Neutrophil (primary cell): Measurements from ENCODE around the gene PRKAG3.

ENCODE experiments used
- H3K27ac ChIP-seq: fragments of 200-600 bp; sonication (generic); 2 replicates; pipeline ENCODE4 v1.5.1; 2016; ENCODE audit warnings: mild to moderate bottlenecking, moderate library complexity
- H3K27me3 ChIP-seq: fragments of 200-600 bp; sonication (generic); 2 replicates; pipeline ENCODE4 v1.6.0; 2016; ENCODE audit warnings: mild to moderate bottlenecking
- H3K36me3 ChIP-seq: fragments of 200-600 bp; sonication (generic); 2 replicates; pipeline ENCODE4 v1.5.1; 2017
- H3K4me1 ChIP-seq, 2 experiments: fragments of 200-600 bp in 1 of 2; sonication (generic) in 1 of 2; 1 replicate in 1 of 2; 2 replicates in 1 of 2; pipeline versions ENCODE4 v1.5.1 to v1.6.1; 2013 to 2016; ENCODE audit warnings: low read depth in 1 of 2, low read length in 1 of 2, mild to moderate bottlenecking in 1 of 2, moderate library complexity in 1 of 2; ENCODE audit not compliant: control insufficient read depth in 1 of 2, insufficient read depth in 1 of 2
- H3K4me3 ChIP-seq, 2 experiments: fragments of 200-600 bp in 1 of 2; sonication (generic) in 1 of 2; 1 replicate in 1 of 2; 2 replicates in 1 of 2; pipeline ENCODE4 v1.5.1; 2013 to 2016; ENCODE audit warnings: low read depth in 1 of 2, low read length in 1 of 2, mild to moderate bottlenecking in 1 of 2, moderate library complexity in 1 of 2
- H3K9me3 ChIP-seq: fragments of 200-600 bp; sonication (generic); 2 replicates; pipeline ENCODE4 v1.5.1; 2016
- TF ChIP-seq, protein P1 (sequence below): fragments of 200-600 bp; sonication (generic); IDR thresholded peaks from 2 replicates; pipeline ENCODE4 v1.5.1; 2016; ENCODE audit warnings: antibody characterized with exemption

The PRKAG3 gene

DNA sequence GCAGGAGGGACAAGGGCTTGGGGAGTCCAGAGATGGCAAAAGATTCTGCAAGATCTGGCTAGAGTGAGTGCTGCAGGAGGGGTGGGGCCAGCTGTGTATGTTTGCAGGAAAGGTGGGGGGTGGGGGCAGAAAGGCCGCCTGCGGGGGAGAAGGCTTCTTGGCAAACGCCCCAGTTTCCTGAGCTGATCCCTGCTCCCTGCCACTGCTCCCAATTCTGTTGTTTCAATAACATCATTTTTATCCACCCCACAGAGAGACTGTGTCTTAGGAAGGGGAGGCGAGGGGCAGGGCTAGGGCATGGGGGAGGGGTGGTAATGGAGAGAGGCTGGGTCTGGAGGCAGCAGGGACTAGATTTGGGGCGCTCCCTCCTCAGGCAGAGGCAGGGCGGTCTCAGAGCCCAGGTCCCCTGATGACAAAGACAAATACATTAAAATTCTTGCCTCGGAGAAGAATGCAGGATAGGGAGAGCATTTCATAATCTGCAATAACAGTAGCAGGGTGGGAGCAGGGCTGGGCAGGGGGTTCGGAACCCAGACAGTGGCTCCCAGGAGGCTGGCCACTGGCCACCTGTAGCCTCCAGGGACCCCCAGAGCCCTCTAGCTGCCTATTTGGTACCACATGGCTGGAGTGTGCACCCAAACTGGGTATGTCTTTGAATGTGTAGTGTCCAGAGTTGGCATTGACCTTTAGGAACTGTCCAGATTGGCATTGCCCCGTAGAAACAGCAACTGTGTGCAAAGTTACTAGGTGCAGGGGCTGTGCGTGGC is 26.0 kb upstream of the PRKAG3 start:
- Histone ChIP-seq H3K27me3 (peaks cover 100% of the 10 kb centered on the region), H3K4me1 (no peaks in the 10 kb centered on the region), H3K9me3 (no peaks in the 10 kb centered on the region), H3K36me3 (no peaks in the 10 kb centered on the region), H3K4me3 (no peak overlapping the region), H3K27ac (no peak overlapping the region)
- TF ChIP-seq, protein P1, sequence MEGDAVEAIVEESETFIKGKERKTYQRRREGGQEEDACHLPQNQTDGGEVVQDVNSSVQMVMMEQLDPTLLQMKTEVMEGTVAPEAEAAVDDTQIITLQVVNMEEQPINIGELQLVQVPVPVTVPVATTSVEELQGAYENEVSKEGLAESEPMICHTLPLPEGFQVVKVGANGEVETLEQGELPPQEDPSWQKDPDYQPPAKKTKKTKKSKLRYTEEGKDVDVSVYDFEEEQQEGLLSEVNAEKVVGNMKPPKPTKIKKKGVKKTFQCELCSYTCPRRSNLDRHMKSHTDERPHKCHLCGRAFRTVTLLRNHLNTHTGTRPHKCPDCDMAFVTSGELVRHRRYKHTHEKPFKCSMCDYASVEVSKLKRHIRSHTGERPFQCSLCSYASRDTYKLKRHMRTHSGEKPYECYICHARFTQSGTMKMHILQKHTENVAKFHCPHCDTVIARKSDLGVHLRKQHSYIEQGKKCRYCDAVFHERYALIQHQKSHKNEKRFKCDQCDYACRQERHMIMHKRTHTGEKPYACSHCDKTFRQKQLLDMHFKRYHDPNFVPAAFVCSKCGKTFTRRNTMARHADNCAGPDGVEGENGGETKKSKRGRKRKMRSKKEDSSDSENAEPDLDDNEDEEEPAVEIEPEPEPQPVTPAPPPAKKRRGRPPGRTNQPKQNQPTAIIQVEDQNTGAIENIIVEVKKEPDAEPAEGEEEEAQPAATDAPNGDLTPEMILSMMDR, result no peak

DNA sequence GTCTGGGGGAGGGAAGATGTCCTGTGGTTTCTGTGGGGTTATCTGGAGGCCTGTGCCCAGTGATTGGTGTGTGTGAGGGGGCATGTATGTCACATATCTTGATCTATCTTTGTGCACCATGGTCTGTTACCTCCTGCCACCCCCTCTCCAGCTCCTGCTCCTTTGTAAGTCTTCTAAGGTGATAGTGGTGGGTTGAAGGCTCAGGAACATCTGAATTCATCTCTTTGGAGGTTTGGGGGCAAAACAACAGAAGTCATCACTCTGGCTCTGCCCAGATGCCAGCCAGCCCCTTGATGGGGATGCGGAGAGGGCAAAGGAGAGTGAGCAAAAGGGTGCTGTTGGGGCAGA is 25.3 kb upstream of the PRKAG3 start:
- H3K27me3 ChIP-seq, result peaks cover 100% of the 10 kb centered on the region
- H3K4me3 ChIP-seq, result no peak overlapping the region
- no peak overlapping the region for H3K27ac ChIP-seq
- H3K9me3 ChIP-seq, result no peaks in the 10 kb centered on the region
- H3K4me1 ChIP-seq, result no peaks in the 10 kb centered on the region
- H3K36me3 ChIP-seq, result no peaks in the 10 kb centered on the region
- TF ChIP-seq, protein P1, result no peak

DNA sequence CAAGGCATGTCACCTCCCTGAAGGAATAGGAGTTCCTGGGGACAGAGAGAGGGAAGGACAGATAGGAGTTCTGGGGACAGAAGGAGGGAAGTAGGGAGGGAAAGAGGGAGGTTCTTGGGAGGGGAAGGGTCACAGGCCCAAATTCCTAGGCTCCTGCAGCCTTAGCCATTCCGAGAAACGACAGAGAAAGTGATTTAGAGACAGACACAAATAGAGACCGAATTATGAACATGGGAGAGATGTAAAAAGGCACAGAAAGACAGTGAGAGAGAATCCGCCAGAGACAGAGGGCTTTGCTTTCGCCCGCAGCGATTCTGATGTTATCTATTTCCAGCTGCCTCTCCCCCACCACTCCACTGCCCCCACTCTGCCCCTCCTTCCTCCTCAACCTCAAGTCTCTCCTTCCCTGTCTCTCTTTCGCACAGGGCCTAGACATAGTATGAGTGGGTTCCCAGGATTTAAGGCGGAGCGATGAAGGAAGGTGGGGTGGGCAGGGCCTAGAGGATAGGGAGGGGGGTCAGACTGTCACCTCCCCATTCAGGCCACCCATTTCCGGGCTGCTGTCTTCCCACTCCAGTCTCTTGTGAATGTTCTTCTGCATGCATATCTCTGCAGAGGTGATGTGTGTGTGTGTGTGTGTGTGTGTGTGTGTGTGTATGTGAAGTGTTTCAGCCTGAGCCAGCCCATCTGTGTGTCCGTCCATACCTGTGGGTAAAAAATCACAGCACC is 24.7 kb upstream of the PRKAG3 start:
- peaks cover 100% of the 10 kb centered on the region for H3K27me3 ChIP-seq
- H3K36me3 ChIP-seq, result no peaks in the 10 kb centered on the region
- H3K27ac ChIP-seq, result no peak overlapping the region
- H3K4me3 ChIP-seq, result no peak overlapping the region
- H3K9me3 ChIP-seq, result no peaks in the 10 kb centered on the region
- no peaks in the 10 kb centered on the region for H3K4me1 ChIP-seq
- TF ChIP-seq, protein P1, result no peak

DNA sequence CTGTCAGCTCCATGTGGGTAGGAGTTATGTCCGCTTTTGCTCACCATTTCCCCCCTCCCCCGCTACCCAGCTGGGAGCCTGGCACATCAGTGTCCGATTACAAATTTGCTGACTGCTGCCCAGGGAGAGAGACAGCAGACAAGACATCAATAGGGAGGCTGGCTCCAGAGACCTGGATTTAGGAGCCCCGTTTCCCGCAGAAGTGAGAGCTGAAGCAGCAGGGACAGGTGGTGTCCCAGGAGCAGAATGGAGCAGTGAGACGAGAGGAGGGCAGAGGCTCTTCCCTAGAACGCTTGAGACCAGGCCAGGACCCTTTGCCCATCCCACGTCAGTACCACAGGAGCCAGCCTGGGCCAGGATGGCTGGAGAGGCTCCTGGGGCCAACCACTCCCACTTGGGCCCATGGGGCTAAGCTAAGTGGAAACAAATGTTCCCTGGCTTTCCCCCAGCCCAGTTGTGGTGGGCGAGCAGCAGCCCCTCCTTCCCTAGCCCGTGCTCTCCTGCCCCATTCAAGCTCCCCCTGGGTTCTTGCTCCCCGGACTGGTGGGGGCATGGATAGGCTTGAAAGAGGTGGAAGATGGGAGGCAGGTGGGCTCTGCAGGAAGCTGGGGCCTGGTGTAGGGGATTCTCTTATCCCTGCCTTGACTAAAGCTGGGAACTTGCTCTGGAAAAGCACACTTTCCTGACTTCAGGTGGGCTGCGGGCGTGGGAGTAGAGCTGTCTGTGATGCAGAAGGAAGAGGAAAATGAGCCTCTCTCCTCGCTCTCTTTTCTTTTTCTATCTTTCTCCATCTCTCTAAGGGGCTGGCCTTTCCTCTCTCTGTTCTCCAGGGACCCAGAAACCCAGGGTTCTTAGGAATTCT is 23.9 kb upstream of the PRKAG3 start:
- no peaks in the 10 kb centered on the region for H3K36me3 ChIP-seq
- H3K27me3 ChIP-seq, result peaks cover 99% of the 10 kb centered on the region
- H3K9me3 ChIP-seq, result no peaks in the 10 kb centered on the region
- TF ChIP-seq, protein P1, result no peak
- H3K4me1 ChIP-seq, result no peaks in the 10 kb centered on the region
- H3K27ac ChIP-seq, result no peak overlapping the region
- no peak overlapping the region for H3K4me3 ChIP-seq

DNA sequence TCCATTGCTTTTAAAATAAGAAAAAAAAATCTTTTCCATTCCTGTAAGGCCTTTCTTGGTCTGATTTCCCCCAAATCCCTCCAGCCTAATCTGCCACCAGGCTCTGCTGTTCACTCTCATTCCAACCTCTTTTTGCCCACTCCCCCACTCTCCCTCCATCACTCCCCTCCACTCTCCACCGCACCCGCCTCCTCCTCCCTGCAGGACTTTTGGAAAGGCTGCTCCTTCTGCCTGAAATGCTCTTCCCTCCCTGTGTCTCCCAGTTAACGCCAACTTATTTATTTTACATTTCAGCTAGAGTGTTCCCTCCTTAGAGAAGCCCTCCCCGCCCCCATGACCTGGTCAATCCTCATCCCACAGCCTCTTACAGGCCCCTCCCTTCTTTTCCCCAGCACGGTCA is 23.3 kb upstream of the PRKAG3 start:
- H3K27me3 ChIP-seq, result peaks cover 97% of the 10 kb centered on the region
- H3K9me3 ChIP-seq, result no peaks in the 10 kb centered on the region
- H3K36me3 ChIP-seq, result no peaks in the 10 kb centered on the region
- TF ChIP-seq, protein P1, result no peak
- H3K4me1 ChIP-seq, result no peaks in the 10 kb centered on the region
- no peak overlapping the region for H3K27ac ChIP-seq
- H3K4me3 ChIP-seq, result no peak overlapping the region
